Stimulated activated naive CD8-positive, alpha-beta T cell treated with anti-CD3 and anti-CD28 coated beads, Interleukin-15, amount 100 ng/mL, for 72 hours (primary cell): ENCODE results near the gene IGIP.

Experiments used
- ATAC-seq: fragments of 150-1000 bp; cut with Tn5 transposase; 2 replicates; pipeline ENCODE4 v1.10.0; 2021; ENCODE audit warnings: mild to moderate bottlenecking, moderate library complexity
- DNase-seq, 2 donors: peaks; one replicate each; pipeline ENCODE4 v3.0.0; 2021 to 2022
- H3K27ac Mint-ChIP-seq, 2 donors: one replicate each; pipeline ENCODE4 v1.8.0; 2022; ENCODE audit warnings: mild to moderate bottlenecking in 2 of 2, mixed read lengths in 2 of 2, moderate library complexity in 2 of 2
- H3K27me3 Mint-ChIP-seq: one replicate; pipeline ENCODE4 v1.8.0; 2022; ENCODE audit warnings: mixed read lengths
- H3K4me1 Mint-ChIP-seq: one replicate; pipeline ENCODE4 v1.8.0; 2022; ENCODE audit warnings: mild to moderate bottlenecking, mixed read lengths
- H3K4me3 Mint-ChIP-seq, 2 donors: one replicate each; pipeline ENCODE4 v1.8.0; 2022; ENCODE audit warnings: mild to moderate bottlenecking in 2 of 2, mixed read lengths in 2 of 2, moderate library complexity in 1 of 2
- H3K9me3 Mint-ChIP-seq, 2 donors: one replicate each; pipeline ENCODE4 v1.8.0; 2022; ENCODE audit warnings: mixed read lengths in 2 of 2

Gene IGIP

GRCh38 chr5:140125637-140126036, at the start of gene IGIP:
IGIP (plus strand) TSS chr5:140125937; CDS start chr5:140128477, 2,540 bp downstream.
- H3K9me3 Mint-ChIP-seq: no peaks in the 10 kb centered on the region
- ATAC-seq (no peak), DNase-seq (no peak)
- H3K27ac Mint-ChIP-seq: no peak within 1 kb of the TSS
- H3K27me3 Mint-ChIP-seq: no peaks in the 10 kb centered on the region
- no peak within 1 kb of the TSS for H3K4me3 Mint-ChIP-seq
- H3K4me1 Mint-ChIP-seq: peaks cover 36% of the 10 kb centered on the region

GRCh38 chr5:140076142-140076541, 49.6 kb upstream of the IGIP start:
- Mint-ChIP-seq H3K4me3 (no peak overlapping the region), H3K27me3 (peaks cover 10% of the 10 kb centered on the region), H3K4me1 (peaks cover 5% of the 10 kb centered on the region), H3K9me3 (no peaks in the 10 kb centered on the region), H3K27ac (no peak overlapping the region)
- ATAC-seq: no peak
- no peak for DNase-seq

- H3K27me3 Mint-ChIP-seq: peaks cover 10% of the 10 kb centered on the region
- ATAC-seq (no peak), DNase-seq (no peak)
- no peak overlapping the region for H3K27ac Mint-ChIP-seq
- no peaks in the 10 kb centered on the region for H3K9me3 Mint-ChIP-seq
- peaks cover 5% of the 10 kb centered on the region for H3K4me1 Mint-ChIP-seq
- H3K4me3 Mint-ChIP-seq: no peak overlapping the region
Measured at GRCh38 chr5:140076788-140077187, 48.9 kb upstream of the IGIP start.

GRCh38 chr5:140083120-140083519, 42.6 kb upstream of the IGIP start:
- no peak overlapping the region for H3K4me3 Mint-ChIP-seq
- no peak for DNase-seq
- peaks cover 36% of the 10 kb centered on the region for H3K27me3 Mint-ChIP-seq
- ATAC-seq: no peak
- H3K4me1 Mint-ChIP-seq: no peaks in the 10 kb centered on the region
- H3K27ac Mint-ChIP-seq: no peak overlapping the region
- no peaks in the 10 kb centered on the region for H3K9me3 Mint-ChIP-seq

GRCh38 chr5:140083650-140084049, 42.1 kb upstream of the IGIP start:
- H3K4me1 Mint-ChIP-seq: no peaks in the 10 kb centered on the region
- DNase-seq: no peak
- H3K4me3 Mint-ChIP-seq: no peak overlapping the region
- H3K9me3 Mint-ChIP-seq: no peaks in the 10 kb centered on the region
- H3K27ac Mint-ChIP-seq: no peak overlapping the region
- H3K27me3 Mint-ChIP-seq: peaks cover 36% of the 10 kb centered on the region
- ATAC-seq: no peak

GRCh38 chr5:140084541-140084940, 41.2 kb upstream of the IGIP start:
- no peak for DNase-seq
- Mint-ChIP-seq H3K9me3 (peaks cover 6 to 7% of the 10 kb centered on the region in 2 donors), H3K4me3 (no peak overlapping the region), H3K27ac (no peak overlapping the region), H3K27me3 (peaks cover 36% of the 10 kb centered on the region), H3K4me1 (no peaks in the 10 kb centered on the region)
- no peak for ATAC-seq

GRCh38 chr5:140090251-140090650, 35.5 kb upstream of the IGIP start:
- DNase-seq (no peak), ATAC-seq (no peak)
- Mint-ChIP-seq H3K4me1 (no peaks in the 10 kb centered on the region), H3K27me3 (peaks cover 17% of the 10 kb centered on the region), H3K4me3 (no peak overlapping the region), H3K27ac (no peak overlapping the region), H3K9me3 (peaks cover 21 to 28% of the 10 kb centered on the region in 2 donors)

- ATAC-seq (no peak), DNase-seq (no peak)
- Mint-ChIP-seq H3K4me1 (no peaks in the 10 kb centered on the region), H3K9me3 (peaks cover 21 to 28% of the 10 kb centered on the region in 2 donors), H3K27me3 (peaks cover 13% of the 10 kb centered on the region), H3K4me3 (no peak overlapping the region), H3K27ac (no peak overlapping the region)
Measured at GRCh38 chr5:140093179-140093578, 32.6 kb upstream of the IGIP start.

GRCh38 chr5:140093866-140094265, 31.9 kb upstream of the IGIP start:
- ATAC-seq: no peak
- H3K9me3 Mint-ChIP-seq: peaks cover 21 to 28% of the 10 kb centered on the region in 2 donors
- no peak overlapping the region for H3K27ac Mint-ChIP-seq
- peaks cover 13% of the 10 kb centered on the region for H3K27me3 Mint-ChIP-seq
- DNase-seq: no peak
- H3K4me1 Mint-ChIP-seq: no peaks in the 10 kb centered on the region
- no peak overlapping the region for H3K4me3 Mint-ChIP-seq

- DNase-seq: no peak
- Mint-ChIP-seq H3K9me3 (peaks cover 12 to 20% of the 10 kb centered on the region in 2 donors), H3K4me1 (no peaks in the 10 kb centered on the region), H3K27ac (peak overlapping the region in 1 of 2 donors; percentile 22), H3K4me3 (no peak overlapping the region), H3K27me3 (peaks cover 18% of the 10 kb centered on the region)
- no peak for ATAC-seq
Measured at GRCh38 chr5:140094889-140095288, 30.8 kb upstream of the IGIP start.

GRCh38 chr5:140101179-140101578, 24.6 kb upstream of the IGIP start:
- Mint-ChIP-seq H3K4me1 (peaks cover 4% of the 10 kb centered on the region), H3K4me3 (no peak overlapping the region), H3K27ac (no peak overlapping the region), H3K9me3 (no peaks in the 10 kb centered on the region), H3K27me3 (peaks cover 20% of the 10 kb centered on the region)
- ATAC-seq (no peak), DNase-seq (no peak)

GRCh38 chr5:140103154-140103553, 22.6 kb upstream of the IGIP start:
- H3K9me3 Mint-ChIP-seq: no peaks in the 10 kb centered on the region
- H3K4me1 Mint-ChIP-seq: peaks cover 16% of the 10 kb centered on the region
- H3K27me3 Mint-ChIP-seq: peaks cover 20% of the 10 kb centered on the region
- ATAC-seq (no peak), DNase-seq (no peak)
- no peak overlapping the region for H3K27ac Mint-ChIP-seq
- H3K4me3 Mint-ChIP-seq: no peak overlapping the region

GRCh38 chr5:140104100-140104499, 21.6 kb upstream of the IGIP start:
- Mint-ChIP-seq H3K27ac (no peak overlapping the region), H3K9me3 (no peaks in the 10 kb centered on the region), H3K27me3 (peaks cover 20% of the 10 kb centered on the region), H3K4me3 (no peak overlapping the region), H3K4me1 (peaks cover 20% of the 10 kb centered on the region)
- ATAC-seq (no peak), DNase-seq (no peak)

- ATAC-seq (no peak), DNase-seq (no peak)
- peaks cover 29% of the 10 kb centered on the region for H3K4me1 Mint-ChIP-seq
- peak overlapping the region in 1 of 2 donors; percentile 92 for H3K4me3 Mint-ChIP-seq
- H3K27me3 Mint-ChIP-seq: peaks cover 8% of the 10 kb centered on the region
- H3K9me3 Mint-ChIP-seq: no peaks in the 10 kb centered on the region
- no peak overlapping the region for H3K27ac Mint-ChIP-seq
Measured at GRCh38 chr5:140106101-140106500, 19.6 kb upstream of the IGIP start.

GRCh38 chr5:140106805-140107311, 18.9 kb upstream of the IGIP start:
- Mint-ChIP-seq H3K9me3 (no peaks in the 10 kb centered on the region), H3K4me1 (peaks cover 36% of the 10 kb centered on the region), H3K27me3 (peaks cover 13% of the 10 kb centered on the region), H3K4me3 (peak overlapping the region; percentile 91 to 92), H3K27ac (peak overlapping the region; percentile 95 to 96)
- no peak for ATAC-seq
- no peak for DNase-seq

GRCh38 chr5:140107312-140108092, 18.2 kb upstream of the IGIP start:
- H3K4me1 Mint-ChIP-seq: peaks cover 43% of the 10 kb centered on the region
- peak; percentile 92 to 93 for DNase-seq
- peak; percentile 94 for ATAC-seq
- peak overlapping the region; percentile 95 to 96 for H3K27ac Mint-ChIP-seq
- H3K9me3 Mint-ChIP-seq: no peaks in the 10 kb centered on the region
- H3K4me3 Mint-ChIP-seq: peak overlapping the region; percentile 91 to 92
- H3K27me3 Mint-ChIP-seq: peaks cover 17% of the 10 kb centered on the region
